GM19324 (cell line): ENCODE data around the gene DTX1.
"Not testable (repeated sequence)": the region's sequence is repeated elsewhere in the genome, so short reads cannot be mapped to it uniquely, and the experiment has no call there.

ENCODE experiments used
- ATAC-seq: cut with Tn5 transposase; IDR thresholded peaks from one replicate; pipeline ENCODE4 v1.9.1; 2021; ENCODE audit warnings: mild to moderate bottlenecking, moderate library complexity; ENCODE audit not compliant: unreplicated experiment, low FRiP score

DTX1 gene

DNA sequence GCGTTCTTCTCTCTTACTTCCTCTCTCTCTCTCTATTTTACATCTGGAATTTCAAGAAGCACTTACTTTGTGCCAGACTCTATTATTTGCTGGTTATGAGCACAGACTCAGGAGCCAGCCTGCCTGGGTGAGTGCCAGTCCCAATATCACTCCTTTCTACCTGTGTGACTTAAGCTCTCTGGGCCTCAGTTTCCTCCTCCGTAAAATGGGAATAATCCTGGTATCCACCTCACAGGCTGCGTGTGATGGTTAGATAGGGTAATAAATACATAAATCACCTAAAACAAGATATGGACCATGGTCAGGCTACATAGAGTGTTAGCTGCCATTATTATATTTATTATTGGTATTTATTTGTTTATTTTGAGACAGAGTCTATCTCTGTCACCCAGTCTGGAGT, 54.7 kb downstream of the DTX1 start:
- ATAC-seq, result no peak

DNA sequence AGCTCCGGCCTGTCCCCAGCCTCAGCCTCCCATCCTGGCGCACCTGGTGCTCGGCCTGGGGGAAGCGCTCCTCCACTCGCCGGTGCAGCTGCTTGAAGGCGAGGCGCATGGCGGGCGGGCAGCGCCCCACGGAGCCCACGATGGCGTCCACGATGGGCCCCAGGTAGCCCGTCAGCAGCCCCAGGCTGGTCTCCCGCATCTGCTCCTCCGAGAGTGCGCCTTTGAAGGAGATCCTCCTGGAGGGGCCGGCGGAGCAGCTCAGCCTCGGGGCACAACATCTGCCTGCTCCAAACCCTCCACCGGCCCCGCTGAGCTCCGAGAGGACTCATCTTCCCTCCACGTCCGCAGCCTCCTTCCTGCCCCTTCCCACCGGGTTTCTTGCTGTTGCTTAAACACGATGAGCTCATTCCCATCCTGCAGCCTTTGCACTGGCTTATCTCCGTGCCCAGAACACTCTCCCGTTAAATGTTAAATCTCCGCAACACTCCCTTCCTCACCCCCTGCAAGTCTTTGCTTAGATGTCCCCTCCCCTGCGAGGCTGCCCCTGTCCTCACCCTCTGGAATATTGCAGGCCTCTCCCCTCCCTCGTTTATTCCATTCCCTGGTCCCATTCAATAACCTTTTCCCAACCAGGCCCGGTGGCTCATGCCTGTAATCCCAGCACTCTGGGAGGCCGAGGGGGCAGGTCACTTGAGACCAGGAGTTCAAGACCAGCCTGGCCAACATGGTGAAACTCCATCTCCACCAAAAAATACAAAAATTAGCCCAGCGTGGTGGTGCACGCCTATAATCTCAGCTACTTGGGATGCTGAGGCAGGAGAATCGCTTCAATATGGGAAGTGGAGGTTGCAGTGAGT, 55.7 kb downstream of the DTX1 start:
- no peak for ATAC-seq

DNA sequence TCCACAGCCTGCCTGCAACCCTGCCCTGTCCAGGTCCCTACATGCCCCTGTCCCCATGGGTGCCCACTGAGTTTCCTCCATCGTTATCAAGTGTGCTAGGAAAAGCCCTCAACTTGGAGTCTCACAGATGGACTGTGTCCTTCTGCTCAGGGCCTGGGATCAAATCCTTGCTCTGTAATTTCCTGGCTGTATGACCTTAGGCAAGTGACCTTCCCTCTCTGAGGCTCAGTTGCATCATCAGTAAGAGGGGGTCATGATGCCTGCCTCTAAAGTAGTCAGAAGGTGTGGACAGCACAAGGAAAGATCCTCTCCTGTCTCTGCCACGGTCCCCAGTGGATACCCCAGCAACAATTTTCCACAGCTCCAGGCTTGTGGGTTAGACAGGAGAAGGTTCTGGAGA, 56.9 kb downstream of the DTX1 start:
- ATAC-seq, result no peak

DNA sequence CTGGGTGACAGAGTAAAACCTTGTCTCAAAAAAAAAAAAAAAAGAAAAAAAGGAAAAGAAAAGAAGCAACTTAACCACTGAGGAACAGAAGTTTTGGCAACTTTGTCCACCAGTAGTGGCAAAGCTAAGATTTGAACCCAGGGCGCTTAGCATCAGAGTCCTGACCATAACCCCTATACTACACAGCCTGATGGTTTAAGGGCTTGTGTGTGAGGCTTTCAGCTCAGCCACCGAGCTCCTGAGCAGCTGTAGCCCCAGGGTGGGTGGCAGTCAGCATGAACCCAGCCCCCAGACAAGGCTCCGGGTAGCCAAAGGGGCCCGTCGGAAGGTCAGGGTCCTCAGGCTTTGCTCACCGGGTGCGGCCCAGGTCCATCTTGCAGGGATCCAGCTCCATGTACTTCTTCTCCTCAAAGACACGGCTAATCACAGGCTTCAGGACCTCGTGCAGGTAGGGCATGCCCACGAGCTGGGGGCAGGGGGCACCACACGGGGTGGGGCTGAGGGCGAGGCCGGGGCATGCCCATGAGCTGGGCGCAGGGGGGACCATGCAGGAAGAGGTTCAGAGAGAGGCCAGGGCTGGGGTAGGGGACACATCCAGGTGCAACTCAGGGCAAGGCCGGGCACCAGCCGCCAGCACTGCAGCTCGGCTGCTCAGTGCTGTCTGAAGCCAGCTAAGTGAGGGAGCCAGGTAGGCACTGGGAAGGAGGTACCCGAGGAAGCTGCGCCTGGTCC, 58.1 kb downstream of the DTX1 start:
- ATAC-seq, result no peak

DNA sequence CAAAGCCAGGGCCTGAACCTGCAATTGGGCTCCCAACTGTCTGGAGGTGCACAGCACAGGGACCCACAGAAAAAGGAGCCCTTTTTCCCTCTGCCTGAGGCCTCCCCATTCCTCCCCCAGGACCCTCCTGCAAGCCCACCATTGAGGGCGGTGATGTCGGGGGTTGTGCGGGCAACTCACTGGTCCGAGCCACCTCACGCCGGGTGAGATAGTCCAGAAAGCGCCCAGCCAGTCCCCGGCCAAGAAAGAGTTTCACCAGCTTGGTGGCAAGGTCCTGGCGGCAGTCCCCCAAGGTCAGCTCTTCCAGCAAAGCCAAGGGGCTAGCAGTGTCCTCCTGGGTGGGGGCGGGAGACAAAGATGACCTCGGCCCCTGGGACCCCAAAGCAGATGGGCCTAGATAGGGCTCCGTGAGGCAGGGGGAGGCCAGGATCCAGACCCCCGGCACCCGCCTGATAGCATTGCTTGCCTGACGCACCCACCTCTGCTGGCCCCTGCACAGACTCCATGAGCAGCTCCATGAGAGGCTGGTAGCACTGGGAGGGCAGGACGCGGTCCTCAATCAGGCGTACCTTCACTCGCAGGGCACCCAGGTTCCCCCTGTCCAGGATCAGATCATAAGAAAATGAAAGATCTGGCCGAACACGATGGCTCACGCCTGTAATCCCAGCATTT, 59.1 kb downstream of the DTX1 start:
- ATAC-seq, result no peak

DNA sequence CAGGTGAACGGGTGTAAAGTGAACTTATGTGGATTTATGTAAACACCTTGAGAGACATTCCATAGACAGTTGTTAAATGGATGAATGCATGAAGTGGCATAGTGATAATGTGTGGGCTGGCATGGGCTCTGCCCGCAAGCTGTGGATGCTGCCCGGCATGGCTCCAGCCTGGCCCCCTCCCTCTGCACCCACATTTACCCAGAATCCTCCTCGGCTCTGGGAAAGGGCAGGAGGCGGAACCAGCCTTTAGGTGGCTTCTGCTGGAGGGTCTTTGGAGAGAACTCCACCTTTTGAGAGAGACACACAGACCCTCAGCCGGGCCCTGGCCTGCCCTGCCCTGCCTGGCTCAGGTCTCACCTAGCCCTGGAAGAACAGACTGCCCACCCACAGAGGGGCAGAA, 60.3 kb downstream of the DTX1 start:
- ATAC-seq, result no peak

DNA sequence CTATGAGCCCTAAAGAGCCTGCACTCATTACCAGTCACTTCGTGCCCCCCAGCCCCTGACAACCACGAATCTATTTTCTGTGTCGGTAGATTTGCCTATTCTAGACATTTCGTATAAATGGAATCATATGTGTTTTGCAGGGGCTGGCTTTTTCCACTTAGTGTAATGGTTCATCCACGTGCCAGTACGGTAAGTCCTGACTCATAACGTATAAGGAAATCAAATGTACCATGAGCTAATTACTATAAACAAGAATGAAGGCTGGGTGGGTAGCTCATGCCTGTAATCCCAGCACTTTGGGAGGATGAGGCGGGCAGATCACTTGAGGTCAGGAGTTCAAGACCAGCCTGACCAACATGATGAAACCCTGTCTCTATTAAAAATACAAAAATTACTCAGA, 61.2 kb downstream of the DTX1 start:
- ATAC-seq, result not testable (repeated sequence)

DNA sequence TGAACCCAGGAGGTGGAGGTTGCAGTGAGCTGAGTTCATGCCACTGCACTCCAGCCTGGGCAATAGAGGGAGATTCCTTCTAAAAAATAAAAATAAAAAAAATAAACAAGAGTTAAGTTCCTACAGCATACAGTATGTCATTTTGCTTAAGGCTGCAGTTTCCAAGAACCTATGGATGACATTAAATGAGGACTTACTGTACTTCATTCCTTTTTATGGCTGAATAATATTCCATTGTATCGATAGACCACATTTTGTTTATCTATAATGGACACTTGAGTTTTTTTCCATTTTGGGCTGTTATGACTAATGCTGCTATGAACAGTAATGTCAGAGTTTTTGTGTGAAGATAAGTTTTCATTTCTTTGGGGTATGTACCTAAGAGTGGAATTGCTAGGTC, 61.6 kb downstream of the DTX1 start:
- no peak for ATAC-seq

DNA sequence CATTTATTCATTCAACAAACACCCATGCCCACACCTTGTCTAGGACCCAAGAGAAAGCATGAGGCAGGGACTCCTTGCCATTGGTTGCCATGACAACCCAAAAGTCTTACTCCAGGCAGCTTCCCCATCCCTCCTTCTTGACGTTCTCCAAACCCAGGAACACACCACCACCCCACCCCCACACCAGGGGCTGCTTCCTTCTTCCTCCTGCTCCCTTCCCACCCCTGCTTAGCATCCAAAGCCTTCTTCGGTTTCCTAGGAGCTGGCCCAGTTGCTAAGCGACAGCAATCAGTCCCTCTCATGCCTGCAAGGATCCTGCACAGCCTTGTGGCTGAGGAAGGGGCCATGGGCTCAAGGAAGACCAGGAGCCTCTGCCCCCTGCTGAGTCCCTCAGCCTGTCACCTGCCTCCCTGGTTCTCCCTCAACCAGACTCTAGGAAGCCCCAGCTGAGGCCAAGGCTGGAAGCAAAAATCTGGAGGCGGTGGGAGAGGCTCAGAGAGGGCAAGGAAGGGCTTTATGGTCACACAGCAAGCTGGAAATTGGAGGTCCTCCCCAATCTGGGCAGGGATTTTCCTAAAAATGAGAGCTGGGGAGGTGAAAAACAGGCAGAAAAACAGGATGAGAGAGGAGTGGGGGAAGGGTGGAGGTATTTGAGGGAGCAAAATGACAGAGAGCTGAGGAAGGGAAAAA, 63.6 kb downstream of the DTX1 start:
- no peak for ATAC-seq

DNA sequence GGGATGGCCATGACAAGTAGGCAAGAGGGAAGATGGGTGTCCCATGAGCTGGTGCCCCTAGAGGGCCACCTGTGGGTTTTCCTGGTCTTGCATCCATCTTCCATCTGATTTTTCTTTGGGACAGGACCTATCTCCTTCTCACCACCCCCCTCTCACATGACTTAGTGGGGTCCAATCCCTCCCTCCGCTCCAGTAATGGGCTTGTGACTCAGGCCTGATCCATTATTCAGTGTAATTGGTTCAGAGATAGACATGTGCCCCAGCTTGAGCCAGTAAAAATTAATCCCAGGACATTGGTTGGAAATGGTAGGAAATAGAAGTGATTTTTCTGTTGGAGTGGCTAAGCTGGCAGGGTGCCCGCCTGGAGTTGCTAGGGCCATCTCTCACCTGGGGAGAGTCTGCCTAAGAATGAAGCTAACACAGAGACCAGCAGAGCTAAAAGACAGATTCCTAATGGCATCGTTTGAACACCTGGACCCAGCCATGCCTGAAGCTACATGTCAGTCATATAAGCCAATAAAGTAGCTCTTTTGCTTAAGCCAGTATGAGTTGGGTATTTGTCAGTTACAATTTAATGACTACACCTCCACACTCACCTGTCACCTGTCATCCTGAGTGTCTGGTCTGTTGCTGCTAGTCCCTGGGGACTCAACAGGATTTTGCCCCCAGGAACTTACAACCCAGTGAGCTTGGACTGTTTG, 64.3 kb downstream of the DTX1 start:
- ATAC-seq, result no peak

DNA sequence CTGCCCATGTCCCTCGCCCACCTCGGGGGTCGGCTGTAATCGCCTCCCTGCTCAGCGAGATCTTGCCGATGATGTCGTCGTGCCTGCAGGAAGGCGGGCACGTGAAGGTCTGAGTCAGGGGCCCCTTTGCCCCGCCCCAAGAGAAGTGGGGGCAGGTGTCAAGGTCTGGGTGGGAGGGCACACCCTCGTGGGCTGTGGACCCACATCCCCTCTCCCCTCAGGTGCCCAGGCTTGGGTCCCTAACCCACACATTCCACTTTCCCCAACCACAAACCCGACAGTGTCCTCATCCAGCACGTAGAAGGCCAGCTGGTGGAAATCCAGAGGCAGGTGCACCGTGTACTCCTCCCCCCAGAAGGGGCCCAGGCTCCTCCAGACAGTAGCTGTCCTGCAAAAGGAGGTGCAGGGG, 71.3 kb downstream of the DTX1 start:
- ATAC-seq, result no peak

DNA sequence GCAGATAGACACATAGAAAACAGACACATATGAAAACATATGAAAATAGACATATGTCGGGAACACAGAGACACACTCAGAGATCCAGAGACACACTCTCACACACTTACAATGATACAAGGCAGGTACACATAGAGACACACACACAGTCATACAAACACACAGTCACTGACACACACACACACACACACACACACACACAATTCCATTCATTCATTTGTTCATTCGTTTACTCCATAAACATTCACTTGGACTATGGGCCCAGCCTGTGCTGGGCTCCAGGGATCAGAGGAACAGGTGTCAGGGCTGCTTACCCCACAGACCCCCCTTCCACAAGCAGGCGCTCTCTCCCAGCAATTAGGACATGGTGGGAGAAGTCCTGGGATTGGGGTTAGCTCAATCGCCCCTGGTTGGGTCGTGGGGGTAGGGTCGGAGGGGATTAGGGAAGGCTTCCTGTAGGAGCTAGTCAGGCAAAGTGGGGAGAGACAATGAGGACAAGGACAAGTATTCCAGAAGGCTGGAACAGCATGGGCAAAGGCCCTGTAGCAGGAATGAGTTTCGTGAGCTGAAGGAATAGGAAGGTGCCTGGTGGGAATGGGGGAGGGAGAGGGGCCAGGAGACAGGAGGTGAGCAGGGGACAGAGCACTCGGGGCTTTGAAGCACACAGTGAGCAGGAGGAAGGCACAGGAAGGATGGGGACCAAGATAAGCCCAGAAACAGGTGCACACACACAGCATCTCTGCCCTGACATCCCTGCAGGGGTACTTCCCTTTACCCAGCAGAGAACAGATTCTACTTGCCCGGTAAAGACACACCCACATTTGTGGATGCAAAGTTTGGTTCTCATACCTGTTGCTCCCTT, 72.5 kb downstream of the DTX1 start:
- no peak for ATAC-seq

DNA sequence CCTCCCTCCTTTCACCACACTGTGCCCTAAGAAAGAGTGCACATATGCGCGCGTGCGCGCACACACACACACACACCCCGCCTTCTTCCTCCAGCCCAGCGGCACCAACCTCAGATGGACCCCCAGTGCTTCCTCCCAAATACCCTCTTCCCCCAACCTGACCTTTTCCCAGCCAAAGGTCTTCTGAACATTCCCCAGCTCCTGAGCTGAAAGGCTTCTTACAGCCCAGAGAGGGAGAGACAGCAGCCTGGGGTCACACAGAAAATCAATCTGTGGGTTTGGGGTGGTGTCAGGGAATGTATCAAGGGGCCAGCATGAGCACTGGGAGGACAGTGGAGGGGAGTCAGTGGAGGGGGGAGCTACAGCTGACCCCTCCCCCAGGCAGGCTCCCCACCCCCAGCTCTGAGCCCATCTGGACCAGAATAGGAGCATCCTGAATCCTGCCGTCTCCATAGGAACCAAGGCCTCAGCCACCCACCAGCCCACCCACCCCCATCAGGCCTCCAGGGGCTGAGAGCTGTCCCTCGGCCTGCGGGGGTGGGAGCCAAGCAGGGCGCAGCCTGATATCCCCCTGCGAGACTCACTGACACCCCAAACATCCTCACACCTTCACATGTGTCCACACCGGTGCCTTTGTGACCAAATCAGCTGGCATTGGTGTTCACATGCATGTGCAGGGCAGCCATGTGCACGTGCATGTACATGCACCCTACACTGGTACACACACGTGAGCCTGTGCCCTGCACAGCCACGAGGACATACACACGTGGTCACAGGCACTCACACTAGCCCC, 73.3 kb downstream of the DTX1 start:
- no peak for ATAC-seq

DNA sequence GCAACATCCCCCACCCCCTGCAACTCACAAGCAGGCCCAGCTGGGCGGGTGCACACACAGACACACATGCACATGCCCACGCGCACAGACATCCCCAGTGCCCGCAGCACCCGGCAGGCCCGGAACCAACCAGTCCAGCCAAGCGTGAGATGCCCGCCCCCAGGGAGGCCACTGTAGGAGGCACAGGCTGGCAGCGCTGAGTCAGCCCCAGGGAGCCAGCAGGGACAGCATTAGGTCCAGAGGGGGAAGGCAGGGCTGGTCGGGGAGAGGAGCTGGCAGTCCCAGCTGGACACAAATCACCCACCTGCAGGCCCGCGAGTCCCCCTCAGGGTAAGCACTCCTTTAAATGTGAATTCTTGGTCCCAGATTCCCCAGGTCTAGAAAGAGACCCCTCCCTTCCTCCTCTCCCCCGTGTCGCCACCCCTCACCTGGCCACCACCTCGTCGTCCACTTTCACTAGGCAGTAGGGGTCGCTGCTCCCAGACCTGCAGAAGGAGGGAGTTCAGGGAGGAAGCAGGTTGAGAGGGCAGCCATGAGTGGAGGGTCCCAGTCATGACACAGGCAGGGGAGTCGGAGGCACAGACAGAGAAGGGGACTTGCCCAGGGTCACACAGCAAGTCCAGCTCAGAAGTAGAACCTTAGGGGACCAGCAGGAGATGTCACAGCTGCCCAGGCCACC, 74.1 kb downstream of the DTX1 start:
- ATAC-seq, result no peak

DNA sequence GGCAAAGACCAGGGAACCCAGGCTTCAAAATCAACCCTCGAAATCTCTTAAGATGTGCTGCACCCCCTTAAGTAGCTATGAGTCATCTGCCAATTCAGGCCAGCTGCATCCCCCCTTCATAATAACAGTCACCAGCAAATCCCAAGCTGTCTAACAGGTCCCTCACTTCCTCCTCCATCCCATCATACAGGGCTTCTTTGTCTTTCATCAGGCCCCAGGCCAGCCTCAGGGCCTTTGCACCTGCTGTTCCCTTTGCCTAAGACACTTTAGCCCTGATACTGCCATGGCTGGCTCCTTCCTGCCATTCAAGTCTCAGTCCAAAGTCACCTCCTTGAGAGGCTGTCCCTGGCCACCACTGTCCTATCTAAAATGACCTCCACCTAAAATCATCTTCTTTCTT, 75.0 kb downstream of the DTX1 start:
- no peak for ATAC-seq

DNA sequence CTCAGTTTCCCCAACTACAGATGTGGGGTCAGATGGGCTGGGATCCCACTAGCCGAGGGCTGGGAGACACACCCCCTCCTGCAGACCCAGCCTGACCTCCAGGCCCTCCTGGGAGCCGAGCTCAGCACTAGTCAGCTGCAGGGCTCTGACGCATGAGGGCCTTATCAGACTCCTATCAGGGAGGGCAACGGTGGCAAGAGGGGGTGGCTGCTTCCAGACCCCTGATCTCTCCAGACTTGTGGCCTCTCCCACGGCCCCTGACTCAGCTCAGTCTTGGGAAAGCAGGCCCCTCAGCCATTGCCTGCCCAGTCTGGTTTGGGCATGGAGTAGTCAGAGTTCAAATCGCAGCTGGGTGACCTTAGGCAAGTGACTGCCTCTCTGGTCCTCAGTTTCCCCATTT, 76.5 kb downstream of the DTX1 start:
- ATAC-seq, result no peak

DNA sequence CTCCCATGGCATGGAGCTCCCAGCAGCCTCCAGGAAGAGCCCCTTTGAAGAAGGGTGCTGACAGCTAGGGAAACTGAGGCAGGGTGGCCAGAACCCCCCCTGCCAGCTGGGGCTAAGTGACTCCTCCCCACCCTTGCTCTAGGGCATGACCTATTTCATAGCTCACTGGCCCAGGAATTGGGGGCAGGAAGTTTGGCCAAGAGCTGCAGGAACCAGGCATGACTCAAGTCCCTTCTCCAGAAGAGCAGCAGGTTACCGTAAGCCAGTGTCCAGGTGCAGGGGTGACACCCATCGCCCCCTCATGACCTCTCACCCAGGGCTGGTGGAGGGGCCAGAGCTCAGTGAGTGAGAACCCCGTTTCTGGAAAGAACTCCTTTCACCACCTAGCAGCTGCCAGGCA, 77.1 kb downstream of the DTX1 start:
- no peak for ATAC-seq

DNA sequence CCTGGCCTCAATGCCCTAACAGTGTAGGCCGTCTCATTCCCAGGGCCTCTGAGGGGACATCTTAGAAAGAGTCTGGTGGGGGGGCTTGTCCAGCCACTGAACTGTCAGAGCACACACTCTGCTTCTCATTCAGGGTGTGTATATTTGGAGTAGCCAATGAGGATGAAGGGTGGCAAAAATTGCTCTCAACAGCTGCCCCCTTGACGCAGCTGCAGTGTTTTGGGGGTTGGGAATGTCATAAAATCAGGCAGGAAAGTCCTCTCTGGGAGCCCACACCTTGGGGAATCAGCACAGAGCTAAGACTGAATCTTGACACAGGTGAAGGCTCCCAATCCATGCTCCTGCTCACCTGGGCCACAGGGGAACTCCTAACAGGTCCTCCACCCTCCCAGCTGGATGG, 77.5 kb downstream of the DTX1 start:
- ATAC-seq, result no peak
